Upper lobe of left lung (tissue), 4 donors: ENCODE data around the gene VPS8.

ENCODE experiments used
- EP300 ChIP-seq, 4 donors: sonication (generic); formaldehyde crosslinking; IDR thresholded peaks; one replicate each; pipeline ENCODE4 v1.5.1; 2017; ENCODE audit warnings: antibody characterized with exemption in 4 of 4, control low read depth in 2 of 4
- POLR2A ChIP-seq, 4 donors: fragments of 450-650 bp; IDR thresholded peaks; one replicate each; pipeline ENCODE4 v1.5.1; 2016 to 2017; ENCODE audit warnings: antibody characterized with exemption in 4 of 4, mild to moderate bottlenecking in 2 of 4
- POLR2AphosphoS5 ChIP-seq, 2 donors: sonication (generic); formaldehyde crosslinking; IDR thresholded peaks; one replicate each; pipeline ENCODE4 v1.5.1; 2017; ENCODE audit warnings: antibody characterized with exemption in 2 of 2
- TF ChIP-seq, protein P1 (sequence below), 6 experiments: fragments of 450-650 bp in 4 of 6; fragments of 200-600 bp in 2 of 6; sonication (generic) in 2 of 6; IDR thresholded peaks; one replicate each; pipeline ENCODE4 v1.5.1; 2016 to 2019; ENCODE audit warnings: antibody characterized with exemption in 6 of 6

DNA sequence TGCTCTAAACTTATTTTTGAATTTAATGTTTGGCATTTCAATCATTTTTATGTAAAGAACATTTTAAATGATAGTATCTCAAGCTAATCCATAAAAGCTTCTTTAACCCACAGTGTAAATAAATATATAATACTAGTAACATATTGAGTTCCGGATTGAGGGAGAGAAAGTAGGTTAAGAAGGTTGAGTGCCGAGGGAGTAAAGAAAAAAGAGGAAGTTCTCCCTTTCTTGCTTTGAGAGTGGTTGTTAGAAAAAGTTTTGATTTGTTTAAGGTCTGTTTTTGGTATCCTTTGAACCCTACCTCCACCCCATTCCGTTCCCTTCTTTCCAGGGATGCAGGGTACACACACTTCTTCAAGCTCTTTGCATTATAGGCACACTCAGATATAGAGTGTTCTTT lies 130.8 kb downstream of the VPS8 start:
- TF ChIP-seq POLR2AphosphoS5 (IDR thresholded peaks at IDR 0.05) (no peak), EP300 (IDR thresholded peaks at IDR 0.05) (no peak), POLR2A (IDR thresholded peaks at IDR 0.05) (no peak)
- TF ChIP-seq, protein P1, sequence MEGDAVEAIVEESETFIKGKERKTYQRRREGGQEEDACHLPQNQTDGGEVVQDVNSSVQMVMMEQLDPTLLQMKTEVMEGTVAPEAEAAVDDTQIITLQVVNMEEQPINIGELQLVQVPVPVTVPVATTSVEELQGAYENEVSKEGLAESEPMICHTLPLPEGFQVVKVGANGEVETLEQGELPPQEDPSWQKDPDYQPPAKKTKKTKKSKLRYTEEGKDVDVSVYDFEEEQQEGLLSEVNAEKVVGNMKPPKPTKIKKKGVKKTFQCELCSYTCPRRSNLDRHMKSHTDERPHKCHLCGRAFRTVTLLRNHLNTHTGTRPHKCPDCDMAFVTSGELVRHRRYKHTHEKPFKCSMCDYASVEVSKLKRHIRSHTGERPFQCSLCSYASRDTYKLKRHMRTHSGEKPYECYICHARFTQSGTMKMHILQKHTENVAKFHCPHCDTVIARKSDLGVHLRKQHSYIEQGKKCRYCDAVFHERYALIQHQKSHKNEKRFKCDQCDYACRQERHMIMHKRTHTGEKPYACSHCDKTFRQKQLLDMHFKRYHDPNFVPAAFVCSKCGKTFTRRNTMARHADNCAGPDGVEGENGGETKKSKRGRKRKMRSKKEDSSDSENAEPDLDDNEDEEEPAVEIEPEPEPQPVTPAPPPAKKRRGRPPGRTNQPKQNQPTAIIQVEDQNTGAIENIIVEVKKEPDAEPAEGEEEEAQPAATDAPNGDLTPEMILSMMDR (IDR thresholded peaks at IDR 0.05): no peak
